ENCODE measurements around the gene PAX6. TPM values are rescaled to one million over a fixed set of nuclear protein-coding genes. Genes with fewer than 3 reads are reported as not detected.

Gene PAX6
- total and polyA plus RNA-seq, 9 of the 15 experiments (the other 6 are each of a cell fraction or from before 2014, with no cell fraction given): 1.5 to 10.9 (median 5.3) TPM

- in situ Hi-C loops (cut with MboI) (no loop called here), intact Hi-C loops (cut with micrococcal nuclease) (no loop called here)
- H3K9me3 ChIP-seq (replicated peaks; ENCODE audit: control insufficient read depth, insufficient read depth, low read depth, low read length): no peaks in the 10 kb centered on the region
- ChIA-PET CTCF (ENCODE audit: low intra/inter-chr PET ratio) (no interaction called here), POLR2A (no interaction called here)
- no TSS peak for BruUV-seq (replicated peaks)
- H3K27me3 ChIP-seq (ENCODE audit: control insufficient read depth in 2 of 2, insufficient read depth in 2 of 2, low read length in 2 of 2): peaks cover 6 to 41% of the 10 kb centered on the region in 2 experiments; a peak in 4 of 5 replicates
- DNase-seq (ENCODE audit: extremely low read depth in 1 of 4, low spot score in 3 of 4) (no peak), ATAC-seq (no peak), FAIRE-seq (no peak)
- no peak for TF ChIP-seq NUFIP1 (IDR thresholded peaks at IDR 0.05; ENCODE audit: partially characterized antibody)
- H3K79me2 ChIP-seq (ENCODE audit: control insufficient read depth, insufficient read depth, low read length): no peaks in the 10 kb centered on the region
- WGBS (ENCODE audit: insufficient coverage, low coverage, missing lambda C conversion rate): 67% methylated on average over 31 of the region's 48 CpGs
- peaks cover 0 to 3% of the 10 kb centered on the region in 2 experiments; a peak in 4 of 5 replicates for H3K4me1 ChIP-seq (replicated peaks in 1 of 2; ENCODE audit: control insufficient read depth in 2 of 2, insufficient read depth in 2 of 2, low read length in 2 of 2)
- no peaks in the 10 kb centered on the region for H3K36me3 ChIP-seq (ENCODE audit: control insufficient read depth, insufficient read depth, low read length)
- no peak overlapping the region for H3K4me2 ChIP-seq (ENCODE audit: insufficient read depth, low read length)
- H3K9ac ChIP-seq (ENCODE audit: insufficient read depth in 1 of 2, low read depth in 2 of 2, low read length in 2 of 2): no peak overlapping the region
- H3K27ac ChIP-seq (ENCODE audit: extremely low read depth, low read depth, low read length): no peak overlapping the region
- H4K20me1 ChIP-seq (replicated peaks; ENCODE audit: control insufficient read depth, insufficient read depth, low read length): no peaks in the 10 kb centered on the region
- no peaks in the 10 kb centered on the region for H3K9me1 ChIP-seq (ENCODE audit: control insufficient read depth, insufficient read depth, low read length)
- H2AFZ ChIP-seq (ENCODE audit: low read depth, low read length): no peak overlapping the region
- H3K4me3 ChIP-seq: no peak overlapping the region
Observed at GRCh38 chr11:31799435-31800397, 11.4 kb downstream of the PAX6 start.

GRCh38 chr11:31798554-31799434, 12.3 kb downstream of the PAX6 start:
- CTCF ChIA-PET (ENCODE audit: low intra/inter-chr PET ratio): no interaction called here
- intact Hi-C loops (cut with micrococcal nuclease): no loop called here
- no peaks in the 10 kb centered on the region for H3K36me3 ChIP-seq (ENCODE audit: control insufficient read depth, insufficient read depth, low read length)
- peaks cover 0 to 3% of the 10 kb centered on the region in 2 experiments; a peak in 4 of 5 replicates for H3K4me1 ChIP-seq (replicated peaks in 1 of 2; ENCODE audit: control insufficient read depth in 2 of 2, insufficient read depth in 2 of 2, low read length in 2 of 2)
- no peaks in the 10 kb centered on the region for H3K9me3 ChIP-seq (replicated peaks; ENCODE audit: control insufficient read depth, insufficient read depth, low read depth, low read length)
- no peaks in the 10 kb centered on the region for H3K9me1 ChIP-seq (ENCODE audit: control insufficient read depth, insufficient read depth, low read length)
- H3K79me2 ChIP-seq (ENCODE audit: control insufficient read depth, insufficient read depth, low read length): no peaks in the 10 kb centered on the region
- 66% methylated on average over 29 of the region's 60 CpGs for WGBS (ENCODE audit: insufficient coverage, low coverage, missing lambda C conversion rate)
- H3K27me3 ChIP-seq (ENCODE audit: control insufficient read depth in 2 of 2, insufficient read depth in 2 of 2, low read length in 2 of 2): peaks cover 6 to 32% of the 10 kb centered on the region in 2 experiments; a peak in 4 of 5 replicates
- H2AFZ ChIP-seq (ENCODE audit: low read depth, low read length): no peak overlapping the region
- no peak for FAIRE-seq
- no peak overlapping the region for H3K9ac ChIP-seq (ENCODE audit: insufficient read depth in 1 of 2, low read depth in 2 of 2, low read length in 2 of 2)
- H4K20me1 ChIP-seq (replicated peaks; ENCODE audit: control insufficient read depth, insufficient read depth, low read length): no peaks in the 10 kb centered on the region
- POLR2A ChIA-PET: no interaction called here
- in situ Hi-C loops (cut with MboI): no loop called here
- no peak for DNase-seq (ENCODE audit: extremely low read depth in 1 of 4, low spot score in 3 of 4)
- BruUV-seq (replicated peaks): no TSS peak
- H3K4me2 ChIP-seq (ENCODE audit: insufficient read depth, low read length): no peak overlapping the region
- no peak for ATAC-seq
- H3K4me3 ChIP-seq: no peak overlapping the region
- H3K27ac ChIP-seq (ENCODE audit: extremely low read depth, low read depth, low read length): no peak overlapping the region
- no peak for TF ChIP-seq PCBP2 (IDR thresholded peaks at IDR 0.05; ENCODE audit: low read depth, low read length, poor library complexity, severe bottlenecking)
- TF ChIP-seq SNIP1 (IDR thresholded peaks at IDR 0.05; ENCODE audit: low read depth): no peak
- TF ChIP-seq ZNF778 (CRISPR knock-in tag; IDR thresholded peaks at IDR 0.05): no peak

Data from K562 (cell line).